HG03378 (cell line): ENCODE measurements around the gene TSHZ1.

Experiments used
- ATAC-seq: cut with Tn5 transposase; IDR thresholded peaks from one replicate; pipeline ENCODE4 v1.9.1; 2021; ENCODE audit warnings: mild to moderate bottlenecking, moderate library complexity; ENCODE audit not compliant: unreplicated experiment

TSHZ1 gene

DNA sequence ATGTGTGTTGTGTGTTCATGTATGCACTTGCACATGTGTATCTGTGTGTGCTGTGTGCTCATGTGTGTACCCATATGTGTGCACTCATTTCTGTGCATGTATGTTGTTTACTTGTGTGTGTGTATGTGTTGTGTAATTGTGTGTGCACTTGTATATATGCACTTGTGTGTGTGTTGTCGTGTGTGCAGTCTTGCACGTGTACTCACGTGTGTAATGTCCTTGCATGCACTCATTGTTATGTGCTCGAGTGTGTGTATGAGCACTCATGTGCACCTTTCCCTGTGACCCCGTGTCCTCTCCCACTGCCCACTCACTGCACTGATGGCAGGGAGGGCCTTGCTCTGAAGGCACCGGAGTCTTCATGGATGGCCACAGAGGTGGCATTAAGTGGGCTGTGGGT, 124.9 kb downstream of the TSHZ1 start:
- ATAC-seq, result no peak

DNA sequence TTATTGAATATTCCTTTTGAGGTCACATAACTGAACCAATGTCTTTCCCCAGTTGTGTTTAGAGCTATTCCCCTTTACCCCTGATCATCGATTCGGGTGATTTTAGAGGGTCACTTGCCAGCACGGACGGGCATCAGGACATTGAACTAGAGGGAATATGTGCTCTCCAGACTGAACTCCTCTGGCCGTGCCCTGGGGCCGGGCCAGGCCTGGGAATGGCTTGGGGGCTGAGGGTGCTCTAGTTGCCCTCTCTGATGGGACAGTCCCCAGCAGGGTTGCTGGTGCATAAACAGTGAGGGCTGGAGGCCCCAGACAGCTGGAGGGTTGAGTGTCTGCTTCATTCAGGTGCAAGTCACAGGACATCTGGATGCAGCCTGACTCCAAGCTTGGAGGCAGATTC, 126.2 kb downstream of the TSHZ1 start:
- ATAC-seq, result no peak

DNA sequence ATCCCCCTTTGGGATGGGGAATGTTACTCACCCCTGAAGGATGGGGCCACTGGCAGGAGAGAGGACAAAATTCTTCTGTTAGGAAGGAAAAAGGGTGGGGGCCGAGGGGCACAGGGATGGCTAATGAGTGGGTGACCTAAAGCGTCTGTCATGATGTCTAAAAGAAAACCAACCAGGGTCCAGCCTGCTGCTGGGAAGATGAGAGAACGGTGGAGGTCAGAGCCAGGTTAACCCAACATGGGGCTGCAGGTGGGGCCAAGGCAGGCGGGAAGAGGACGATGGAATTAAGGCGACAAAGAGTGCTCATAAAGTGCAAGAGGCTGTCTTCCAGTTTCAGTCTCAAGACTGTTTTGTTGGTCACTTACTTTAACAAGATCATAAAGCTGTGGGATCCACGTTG, 126.8 kb downstream of the TSHZ1 start:
- no peak for ATAC-seq

DNA sequence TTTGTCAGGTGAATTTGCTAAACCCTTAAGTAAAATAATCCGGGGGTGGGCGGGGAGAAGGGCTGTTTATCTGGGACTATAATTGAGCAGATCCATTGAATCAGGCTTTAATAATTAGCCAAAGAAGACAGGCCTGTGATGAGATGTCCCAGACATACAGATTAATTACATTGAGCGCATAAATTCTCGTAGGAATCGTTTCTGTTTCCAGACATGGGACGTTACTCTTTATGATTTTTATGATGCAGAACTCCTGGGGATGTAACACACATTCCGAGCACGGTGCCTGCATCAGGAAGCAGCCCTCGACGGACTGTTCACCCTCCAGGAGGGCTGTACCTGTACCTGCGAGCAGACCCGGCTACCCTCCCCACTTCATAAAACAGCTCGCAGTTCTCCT, 128.0 kb downstream of the TSHZ1 start:
- ATAC-seq, result no peak
